ENCODE measurements around the gene FMN2.
"Not testable (repeated sequence)": the region's sequence is repeated elsewhere in the genome, so short reads cannot be mapped to it uniquely, and the experiment has no call there.

FMN2 gene

GRCh38 chr1:240414237-240414636, 322.6 kb downstream of the FMN2 start:
- no peak overlapping the region for H3K27ac ChIP-seq (ENCODE audit: low read depth, low read length)
- H2BK120ac ChIP-seq (ENCODE audit: low read depth, low read length) = no peak overlapping the region
- no peaks in the 10 kb centered on the region for H3K79me1 ChIP-seq (ENCODE audit: low read length)
- H2BK15ac ChIP-seq (replicated peaks; ENCODE audit: low read depth) = no peak overlapping the region
- no peaks in the 10 kb centered on the region for H3K27me3 ChIP-seq (ENCODE audit: insufficient read depth, low read length, poor library complexity)
- H3K79me2 ChIP-seq (ENCODE audit: control insufficient read depth, insufficient read depth, low read length) = no peaks in the 10 kb centered on the region
- no peak overlapping the region for H3K4me2 ChIP-seq (ENCODE audit: low read length)
- DNase-seq = no peak
- H2BK5ac ChIP-seq (ENCODE audit: low read length) = no peak overlapping the region
- no CpG with 5 or more reads among the region's 6 CpGs for WGBS (ENCODE audit: extremely low coverage, insufficient coverage, low lambda C conversion rate)
- no peak overlapping the region for H3K56ac ChIP-seq (ENCODE audit: low read length)
- H3K18ac ChIP-seq (ENCODE audit: low read length) = no peak overlapping the region
- no peaks in the 10 kb centered on the region for H3K4me1 ChIP-seq (ENCODE audit: control insufficient read depth, low read depth, low read length)
- H3K9ac ChIP-seq (ENCODE audit: low read length) = no peak overlapping the region
- H3K4ac ChIP-seq (ENCODE audit: low read depth, low read length) = no peak overlapping the region
- H3K4me3 ChIP-seq (ENCODE audit: low read length) = no peak overlapping the region
- no peaks in the 10 kb centered on the region for H3K36me3 ChIP-seq (ENCODE audit: control insufficient read depth, insufficient read depth, low read length)
- H4K5ac ChIP-seq (ENCODE audit: low read length) = no peak overlapping the region
- no peak overlapping the region for H3K23ac ChIP-seq (ENCODE audit: low read length)
- no peak overlapping the region for H4K8ac ChIP-seq (ENCODE audit: low read depth, low read length)
- no peak overlapping the region for H2AK5ac ChIP-seq (ENCODE audit: low read length)

GRCh38 chr1:240415011-240415410, 323.3 kb downstream of the FMN2 start:
- not testable (repeated sequence) for H2BK120ac ChIP-seq (ENCODE audit: low read depth, low read length); H3K27me3 ChIP-seq (ENCODE audit: insufficient read depth, low read length, poor library complexity); H3K79me1 ChIP-seq (ENCODE audit: low read length); H3K56ac ChIP-seq (ENCODE audit: low read length); DNase-seq; H3K27ac ChIP-seq (ENCODE audit: low read depth, low read length); H2BK5ac ChIP-seq (ENCODE audit: low read length); H3K4ac ChIP-seq (ENCODE audit: low read depth, low read length); H2BK15ac ChIP-seq (replicated peaks; ENCODE audit: low read depth); H3K18ac ChIP-seq (ENCODE audit: low read length); H3K4me1 ChIP-seq (ENCODE audit: control insufficient read depth, low read depth, low read length); H2AK5ac ChIP-seq (ENCODE audit: low read length); H3K4me2 ChIP-seq (ENCODE audit: low read length); H3K36me3 ChIP-seq (ENCODE audit: control insufficient read depth, insufficient read depth, low read length); H3K79me2 ChIP-seq (ENCODE audit: control insufficient read depth, insufficient read depth, low read length); H3K9ac ChIP-seq (ENCODE audit: low read length); H3K23ac ChIP-seq (ENCODE audit: low read length); H3K4me3 ChIP-seq (ENCODE audit: low read length); H4K8ac ChIP-seq (ENCODE audit: low read depth, low read length); H4K5ac ChIP-seq (ENCODE audit: low read length)
- no CpG with 5 or more reads among the region's 1 CpG for WGBS (ENCODE audit: extremely low coverage, insufficient coverage, low lambda C conversion rate)

- no peak overlapping the region for H2AK5ac ChIP-seq (ENCODE audit: low read length)
- no peak overlapping the region for H3K4ac ChIP-seq (ENCODE audit: low read depth, low read length)
- H3K56ac ChIP-seq (ENCODE audit: low read length) = no peak overlapping the region
- H3K9ac ChIP-seq (ENCODE audit: low read length) = no peak overlapping the region
- no peak overlapping the region for H3K27ac ChIP-seq (ENCODE audit: low read depth, low read length)
- DNase-seq = no peak
- H2BK15ac ChIP-seq (replicated peaks; ENCODE audit: low read depth) = no peak overlapping the region
- no peak overlapping the region for H3K4me2 ChIP-seq (ENCODE audit: low read length)
- H3K79me2 ChIP-seq (ENCODE audit: control insufficient read depth, insufficient read depth, low read length) = no peaks in the 10 kb centered on the region
- H2BK120ac ChIP-seq (ENCODE audit: low read depth, low read length) = no peak overlapping the region
- H3K79me1 ChIP-seq (ENCODE audit: low read length) = no peaks in the 10 kb centered on the region
- no peak overlapping the region for H4K5ac ChIP-seq (ENCODE audit: low read length)
- no peak overlapping the region for H2BK5ac ChIP-seq (ENCODE audit: low read length)
- no peak overlapping the region for H4K8ac ChIP-seq (ENCODE audit: low read depth, low read length)
- H3K4me3 ChIP-seq (ENCODE audit: low read length) = no peak overlapping the region
- H3K27me3 ChIP-seq (ENCODE audit: insufficient read depth, low read length, poor library complexity) = no peaks in the 10 kb centered on the region
- no CpG with 5 or more reads among the region's 4 CpGs for WGBS (ENCODE audit: extremely low coverage, insufficient coverage, low lambda C conversion rate)
- no peak overlapping the region for H3K18ac ChIP-seq (ENCODE audit: low read length)
- no peak overlapping the region for H3K23ac ChIP-seq (ENCODE audit: low read length)
- H3K4me1 ChIP-seq (ENCODE audit: control insufficient read depth, low read depth, low read length) = no peaks in the 10 kb centered on the region
- no peaks in the 10 kb centered on the region for H3K36me3 ChIP-seq (ENCODE audit: control insufficient read depth, insufficient read depth, low read length)
Observed at GRCh38 chr1:240415532-240415931, 323.8 kb downstream of the FMN2 start.

- no peaks in the 10 kb centered on the region for H3K79me2 ChIP-seq (ENCODE audit: control insufficient read depth, insufficient read depth, low read length)
- H2BK120ac ChIP-seq (ENCODE audit: low read depth, low read length) = no peak overlapping the region
- no peaks in the 10 kb centered on the region for H3K79me1 ChIP-seq (ENCODE audit: low read length)
- no peaks in the 10 kb centered on the region for H3K4me1 ChIP-seq (ENCODE audit: control insufficient read depth, low read depth, low read length)
- no peaks in the 10 kb centered on the region for H3K36me3 ChIP-seq (ENCODE audit: control insufficient read depth, insufficient read depth, low read length)
- H3K56ac ChIP-seq (ENCODE audit: low read length) = no peak overlapping the region
- no peak overlapping the region for H2BK5ac ChIP-seq (ENCODE audit: low read length)
- no peak overlapping the region for H4K8ac ChIP-seq (ENCODE audit: low read depth, low read length)
- no peak overlapping the region for H3K23ac ChIP-seq (ENCODE audit: low read length)
- H3K9ac ChIP-seq (ENCODE audit: low read length) = no peak overlapping the region
- no CpG with 5 or more reads among the region's 2 CpGs for WGBS (ENCODE audit: extremely low coverage, insufficient coverage, low lambda C conversion rate)
- H3K27ac ChIP-seq (ENCODE audit: low read depth, low read length) = no peak overlapping the region
- H3K4me2 ChIP-seq (ENCODE audit: low read length) = no peak overlapping the region
- H2AK5ac ChIP-seq (ENCODE audit: low read length) = no peak overlapping the region
- H3K4ac ChIP-seq (ENCODE audit: low read depth, low read length) = no peak overlapping the region
- H3K27me3 ChIP-seq (ENCODE audit: insufficient read depth, low read length, poor library complexity) = no peaks in the 10 kb centered on the region
- H2BK15ac ChIP-seq (replicated peaks; ENCODE audit: low read depth) = no peak overlapping the region
- no peak overlapping the region for H4K5ac ChIP-seq (ENCODE audit: low read length)
- no peak for DNase-seq
- no peak overlapping the region for H3K4me3 ChIP-seq (ENCODE audit: low read length)
- H3K18ac ChIP-seq (ENCODE audit: low read length) = no peak overlapping the region
Observed at GRCh38 chr1:240417317-240417716, 325.6 kb downstream of the FMN2 start.

- no peak overlapping the region for H2BK120ac ChIP-seq (ENCODE audit: low read depth, low read length)
Observed at GRCh38 chr1:240420766-240421165, 329.1 kb downstream of the FMN2 start.

GRCh38 chr1:240423246-240423924, 331.7 kb downstream of the FMN2 start:
- Histone ChIP-seq H3K56ac (ENCODE audit: low read length) (no peak overlapping the region), H3K4me3 (ENCODE audit: low read length) (no peak overlapping the region), H3K4me1 (ENCODE audit: control insufficient read depth, low read depth, low read length) (no peaks in the 10 kb centered on the region), H3K27me3 (ENCODE audit: insufficient read depth, low read length, poor library complexity) (no peaks in the 10 kb centered on the region), H3K23ac (ENCODE audit: low read length) (no peak overlapping the region), H3K79me2 (ENCODE audit: control insufficient read depth, insufficient read depth, low read length) (no peaks in the 10 kb centered on the region), H2BK5ac (ENCODE audit: low read length) (no peak overlapping the region), H4K5ac (ENCODE audit: low read length) (no peak overlapping the region), H3K79me1 (ENCODE audit: low read length) (no peaks in the 10 kb centered on the region), H3K18ac (ENCODE audit: low read length) (no peak overlapping the region), H3K27ac (ENCODE audit: low read depth, low read length) (no peak overlapping the region), H3K4me2 (ENCODE audit: low read length) (no peak overlapping the region), H3K36me3 (ENCODE audit: control insufficient read depth, insufficient read depth, low read length) (no peaks in the 10 kb centered on the region), H2AK5ac (ENCODE audit: low read length) (no peak overlapping the region), H2BK15ac (replicated peaks; ENCODE audit: low read depth) (no peak overlapping the region), H2BK120ac (ENCODE audit: low read depth, low read length) (no peak overlapping the region), H3K4ac (ENCODE audit: low read depth, low read length) (no peak overlapping the region), H4K8ac (ENCODE audit: low read depth, low read length) (no peak overlapping the region), H3K9ac (ENCODE audit: low read length) (no peak overlapping the region)
- WGBS (ENCODE audit: extremely low coverage, insufficient coverage, low lambda C conversion rate) = no CpG with 5 or more reads among the region's 6 CpGs
- DNase-seq = no peak

More at GRCh38 chr1:240420766-240421165, 329.1 kb downstream of the FMN2 start:
- H3K18ac ChIP-seq (ENCODE audit: low read length) = no peak overlapping the region
- no peaks in the 10 kb centered on the region for H3K36me3 ChIP-seq (ENCODE audit: control insufficient read depth, insufficient read depth, low read length)
- H3K4me1 ChIP-seq (ENCODE audit: control insufficient read depth, low read depth, low read length) = no peaks in the 10 kb centered on the region
- no peak overlapping the region for H4K5ac ChIP-seq (ENCODE audit: low read length)
- no peak overlapping the region for H3K56ac ChIP-seq (ENCODE audit: low read length)
- no peak overlapping the region for H2BK5ac ChIP-seq (ENCODE audit: low read length)
- no peak for DNase-seq
- no peak overlapping the region for H2BK15ac ChIP-seq (replicated peaks; ENCODE audit: low read depth)
- H3K79me2 ChIP-seq (ENCODE audit: control insufficient read depth, insufficient read depth, low read length) = no peaks in the 10 kb centered on the region
- H2AK5ac ChIP-seq (ENCODE audit: low read length) = no peak overlapping the region
- no peak overlapping the region for H3K4me3 ChIP-seq (ENCODE audit: low read length)
- H3K79me1 ChIP-seq (ENCODE audit: low read length) = no peaks in the 10 kb centered on the region
- H3K27ac ChIP-seq (ENCODE audit: low read depth, low read length) = no peak overlapping the region
- no peak overlapping the region for H3K4me2 ChIP-seq (ENCODE audit: low read length)
- H3K9ac ChIP-seq (ENCODE audit: low read length) = no peak overlapping the region
- H3K27me3 ChIP-seq (ENCODE audit: insufficient read depth, low read length, poor library complexity) = no peaks in the 10 kb centered on the region
- H4K8ac ChIP-seq (ENCODE audit: low read depth, low read length) = no peak overlapping the region
- no CpG with 5 or more reads among the region's 5 CpGs for WGBS (ENCODE audit: extremely low coverage, insufficient coverage, low lambda C conversion rate)
- no peak overlapping the region for H3K23ac ChIP-seq (ENCODE audit: low read length)
- H3K4ac ChIP-seq (ENCODE audit: low read depth, low read length) = no peak overlapping the region

Measured in mesendoderm (in vitro differentiated cells).